SK-N-SH (cell line): ENCODE measurements around the gene INO80C. TPM values are rescaled to one million over a fixed set of nuclear protein-coding genes. Genes with fewer than 3 reads are reported as not detected.
A peak's percentile ranks its signal among the peaks of the same experiment; 100 is the strongest.

Source experiments
- CTCF ChIA-PET: fragments of 300-600, 350-600 bp; formaldehyde crosslinking; extraction: SDS; loops from one replicate; lab custom pipeline; 2021; lab: Yijun Ruan, JAX
- POLR2A ChIA-PET: fragments of 350-600 bp; sonication (Branson Sonifier 250); formaldehyde crosslinking; extraction: SDS; loops from one replicate; lab custom pipeline; 2020; ENCODE audit warnings: antibody characterized with exemption, inconsistent platforms; lab: Yijun Ruan, JAX
- DNase-seq: peaks from one replicate; pipeline ENCODE4 v3.0.0; 2012
- H2AFZ ChIP-seq: fragments of 200-600 bp; sonication (generic); 2 replicates; pipeline ENCODE4 v1.8.1; 2016; ENCODE audit warnings: antibody characterized with exemption, mild to moderate bottlenecking, low read depth
- H3F3A ChIP-seq: fragments of 200-600 bp; sonication (generic); replicated peaks from 2 replicates; pipeline ENCODE3; 2016; ENCODE audit warnings: antibody characterized with exemption, mild to moderate bottlenecking; ENCODE audit not compliant: insufficient read depth
- H3K27ac ChIP-seq, 2 experiments: fragments of 200-500 bp in 1 of 2; fragments of 200-600 bp in 1 of 2; sonication (Bioruptor generic) in 1 of 2; sonication (generic), shearing (Covaris generic) in 1 of 2; 2 replicates each; pipeline versions ENCODE4 v1.5.1 to v1.6.1; 2014 to 2016; ENCODE audit warnings: low read depth in 2 of 2, inconsistent platforms in 1 of 2, low read length in 1 of 2, mild to moderate bottlenecking in 1 of 2, mixed read lengths in 1 of 2
- H3K27me3 ChIP-seq: fragments of 200-600 bp; sonication (generic), shearing (Covaris generic); 2 replicates; pipeline ENCODE4 v1.6.1; 2016; ENCODE audit warnings: mixed run types; ENCODE audit not compliant: insufficient read depth
- H3K36me3 ChIP-seq, 2 experiments: fragments of 200-500 bp in 1 of 2; fragments of 200-600 bp in 1 of 2; sonication (Bioruptor generic) in 1 of 2; sonication (generic) in 1 of 2; replicated peaks in 1 of 2; 2 replicates each; pipeline versions ENCODE3 to v1.5.1; 2014 to 2016; ENCODE audit warnings: low read length in 1 of 2, mild to moderate bottlenecking in 1 of 2; ENCODE audit not compliant: insufficient read depth in 2 of 2, control insufficient read depth in 1 of 2
- H3K4me1 ChIP-seq, 2 experiments: fragments of 200-500 bp in 1 of 2; fragments of 200-600 bp in 1 of 2; sonication (Bioruptor generic) in 1 of 2; sonication (generic), shearing (Covaris generic) in 1 of 2; 2 replicates each; pipeline versions ENCODE4 v1.5.1 to v1.6.1; 2014 to 2016; ENCODE audit warnings: low read depth in 1 of 2, low read length in 1 of 2, mixed run types in 1 of 2; ENCODE audit not compliant: insufficient read depth in 2 of 2, control insufficient read depth in 1 of 2
- H3K4me2 ChIP-seq: fragments of 200-600 bp; sonication (generic), shearing (Covaris generic); 2 replicates; pipeline ENCODE4 v1.6.1; 2017; ENCODE audit warnings: mixed run types
- H3K4me3 ChIP-seq, 2 experiments: fragments of 200-500 bp in 1 of 2; fragments of 200-600 bp in 1 of 2; sonication (Bioruptor generic) in 1 of 2; sonication (generic), shearing (Covaris generic) in 1 of 2; 2 replicates each; pipeline versions ENCODE4 v1.5.1 to v1.8.1; 2014 to 2016; ENCODE audit warnings: low read depth in 2 of 2, inconsistent platforms in 1 of 2, low read length in 1 of 2, mild to moderate bottlenecking in 1 of 2, mixed read lengths in 1 of 2, moderate library complexity in 1 of 2
- H3K79me2 ChIP-seq: fragments of 200-600 bp; sonication (generic); 2 replicates; pipeline ENCODE4 v1.8.1; 2017; ENCODE audit warnings: mild to moderate bottlenecking; ENCODE audit not compliant: insufficient read depth
- H3K9ac ChIP-seq: fragments of 200-600 bp; sonication (generic); 2 replicates; pipeline ENCODE4 v1.6.1; 2017; ENCODE audit warnings: mixed run types
- H3K9me2 ChIP-seq: fragments of 200-600 bp; sonication (generic); 2 replicates; pipeline ENCODE4 v1.6.1; 2017; ENCODE audit warnings: mixed run types
- H3K9me3 ChIP-seq: fragments of 200-600 bp; sonication (generic); 2 replicates; pipeline ENCODE4 v1.6.1; 2017; ENCODE audit warnings: mixed run types, mild to moderate bottlenecking, moderate library complexity
- H4K20me1 ChIP-seq: fragments of 200-600 bp; sonication (generic); 2 replicates; pipeline ENCODE4 v1.6.1; 2017; ENCODE audit warnings: mild to moderate bottlenecking, mixed run types; ENCODE audit not compliant: insufficient read depth
- ELF1 ChIP-seq: IDR thresholded peaks from 2 replicates; pipeline ENCODE4 v1.4.0; 2012
- EP300 ChIP-seq, 2 experiments: IDR thresholded peaks; 2 replicates each; pipeline versions ENCODE4 v1.4.0 to v1.6.1; 2012; ENCODE audit warnings: borderline replicate concordance in 1 of 2, low read depth in 1 of 2, low read length in 1 of 2
- EZH2phosphoT487 ChIP-seq: fragments of 200-600 bp; sonication (generic); IDR thresholded peaks from 2 replicates; pipeline ENCODE4 v1.6.1; 2017; ENCODE audit warnings: low read depth, mixed run types, mild to moderate bottlenecking, antibody characterized with exemption, moderate library complexity, borderline replicate concordance
- FOXM1 ChIP-seq: IDR thresholded peaks from 2 replicates; pipeline ENCODE4 v1.4.0; 2012; ENCODE audit warnings: low read depth, mild to moderate bottlenecking
- GATA2 ChIP-seq: sonication (generic); formaldehyde crosslinking; IDR thresholded peaks from 2 replicates; pipeline ENCODE4 v1.5.0; 2020; ENCODE audit warnings: mild to moderate bottlenecking, missing genetic modification reagents
- MEF2A ChIP-seq: IDR thresholded peaks from 2 replicates; pipeline ENCODE4 v1.4.0; 2012; ENCODE audit warnings: low read depth, borderline replicate concordance
- NFIC ChIP-seq: IDR thresholded peaks from 2 replicates; pipeline ENCODE4 v1.4.0; 2012; ENCODE audit warnings: borderline replicate concordance
- NRF1 ChIP-seq: IDR thresholded peaks from 2 replicates; pipeline ENCODE4 v1.6.1; 2012; ENCODE audit warnings: low read depth, mild to moderate bottlenecking, low read length
- REST ChIP-seq: IDR thresholded peaks from 2 replicates; pipeline ENCODE4 v1.6.1; 2012; ENCODE audit warnings: mild to moderate bottlenecking, low read depth, low read length, moderate library complexity
- RXRA ChIP-seq: IDR thresholded peaks from 2 replicates; pipeline ENCODE4 v1.4.0; 2012; ENCODE audit warnings: low read depth, mild to moderate bottlenecking, borderline replicate concordance
- SIN3A ChIP-seq: IDR thresholded peaks from 2 replicates; pipeline ENCODE4 v1.6.1; 2012; ENCODE audit warnings: low read depth, mild to moderate bottlenecking, low read length, moderate library complexity, borderline replicate concordance
- SMC3 ChIP-seq: IDR thresholded peaks from 2 replicates; pipeline ENCODE4 v1.6.1; 2012; ENCODE audit warnings: low read depth, low read length, improper control_type of control experiment
- TEAD4 ChIP-seq: IDR thresholded peaks from 2 replicates; pipeline ENCODE4 v1.4.0; 2012; ENCODE audit warnings: mild to moderate bottlenecking, borderline replicate concordance; ENCODE audit not compliant: insufficient read depth
- WGBS: methylation state at CpG from one replicate; pipeline ENCODE4 v1.1.6; 2017; ENCODE audit warnings: low lambda C conversion rate; 5-methylcytosine and 5-hydroxymethylcytosine counted together
- polyA plus RNA-seq, 3 experiments: library from polyadenylated mRNA; depleted of rRNA; stranded (reverse); fragments of >200 nt; gene quantifications; 2 replicates each; pipeline ENCODE4 v1.2.3, GENCODE V29; 2012
- TF ChIP-seq, protein P1 (sequence below): fragments of 150-350 bp; IDR thresholded peaks from 2 replicates; pipeline ENCODE4 v1.6.1; 2017; ENCODE audit warnings: antibody characterized with exemption, low read length, low read depth, borderline replicate concordance

The INO80C gene
- polyA plus RNA-seq, 1 of the 3 experiments (the other 2 are of a cell fraction): 17.0 TPM

DNA sequence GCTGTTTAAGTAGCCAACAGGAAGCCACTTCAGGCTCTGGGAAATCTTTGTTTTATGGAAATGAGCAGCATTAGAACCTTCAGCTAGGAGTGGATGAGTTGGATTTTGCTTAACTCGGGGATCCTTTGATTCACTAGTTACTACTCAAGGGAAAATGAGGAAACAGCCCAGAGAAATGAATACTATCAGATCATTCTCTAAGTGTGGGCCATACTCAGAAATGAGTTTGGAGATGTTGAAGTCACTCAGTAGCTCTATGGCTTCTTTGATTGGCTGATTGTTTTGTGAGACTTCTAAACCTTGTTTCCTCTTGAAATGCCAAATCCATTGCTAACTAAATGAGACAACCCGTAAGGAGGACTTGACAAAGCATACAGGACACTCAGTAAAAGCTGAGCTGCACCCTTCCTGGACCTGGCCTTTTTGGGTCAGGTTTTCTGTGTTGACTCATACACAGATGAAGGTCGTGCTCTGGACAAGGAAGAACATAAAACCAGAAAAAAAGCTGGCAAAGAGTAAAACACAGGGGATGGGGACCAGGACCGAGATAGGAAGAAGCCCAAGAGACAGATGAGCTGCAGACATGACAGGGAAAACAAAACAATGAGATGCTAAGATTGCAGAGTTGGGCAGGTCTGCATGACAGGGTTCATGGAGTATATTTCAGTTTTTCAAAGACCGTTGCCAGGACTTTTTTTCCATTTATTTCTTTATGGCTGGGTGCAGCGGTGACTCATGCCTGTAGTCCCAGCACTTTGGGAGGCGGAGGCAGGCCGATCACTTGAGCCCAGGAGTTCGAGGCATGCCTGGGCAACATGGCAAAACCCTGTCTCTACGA lies 41.6 kb downstream of the INO80C start:
- no peaks in the 10 kb centered on the region for H3K27me3 ChIP-seq
- H2AFZ ChIP-seq: peak overlapping the region; percentile 17; the same call in 1 of the 2 replicates
- no peaks in the 10 kb centered on the region for H4K20me1 ChIP-seq
- H3K9me3 ChIP-seq: no peaks in the 10 kb centered on the region; the same call in 1 of the 2 replicates
- H3K36me3 ChIP-seq: no peaks in the 10 kb centered on the region
- no peaks in the 10 kb centered on the region for H3K9me2 ChIP-seq
- H3K4me3 ChIP-seq: no peak overlapping the region
- no peaks in the 10 kb centered on the region for H3K79me2 ChIP-seq
- no peak overlapping the region for H3K4me2 ChIP-seq
- DNase-seq: no peak
- ChIA-PET CTCF (interaction anchor here (0.6 kb wide), 1 partner anchor 481 kb away, joined by 3 read pairs; no protein-coding TSS in a partner anchor), POLR2A (no interaction called here)
- H3K4me1 ChIP-seq: peaks cover 7 to 10% of the 10 kb centered on the region in 2 experiments; a peak in 2 of 4 replicates
- no peaks in the 10 kb centered on the region for H3F3A ChIP-seq
- TF ChIP-seq ELF1 (no peak), TEAD4 (no peak), GATA2 (CRISPR knock-in tag) (no peak), REST (no peak), EP300 (IDR thresholded peaks at IDR 0.05; ENCODE audit: borderline replicate concordance in 1 of 2, low read depth in 1 of 2, low read length in 1 of 2) (no peak), SIN3A (no peak), MEF2A (no peak), FOXM1 (no peak), EZH2phosphoT487 (no peak), SMC3 (no peak), RXRA (no peak), NRF1 (no peak), NFIC (no peak)
- TF ChIP-seq, protein P1, sequence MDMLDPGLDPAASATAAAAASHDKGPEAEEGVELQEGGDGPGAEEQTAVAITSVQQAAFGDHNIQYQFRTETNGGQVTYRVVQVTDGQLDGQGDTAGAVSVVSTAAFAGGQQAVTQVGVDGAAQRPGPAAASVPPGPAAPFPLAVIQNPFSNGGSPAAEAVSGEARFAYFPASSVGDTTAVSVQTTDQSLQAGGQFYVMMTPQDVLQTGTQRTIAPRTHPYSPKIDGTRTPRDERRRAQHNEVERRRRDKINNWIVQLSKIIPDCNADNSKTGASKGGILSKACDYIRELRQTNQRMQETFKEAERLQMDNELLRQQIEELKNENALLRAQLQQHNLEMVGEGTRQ: no peak
- no peak overlapping the region for H3K9ac ChIP-seq
- 77% methylated on average over 10 of the region's 10 CpGs for WGBS
- no peak overlapping the region for H3K27ac ChIP-seq
